ENCODE measurements around the gene CUL3. TPM values are rescaled to one million over a fixed set of nuclear protein-coding genes. Genes with fewer than 3 reads are reported as not detected.

The CUL3 gene
- total RNA-seq, 1 donor from 2014 or later: 33.5 TPM

DNA sequence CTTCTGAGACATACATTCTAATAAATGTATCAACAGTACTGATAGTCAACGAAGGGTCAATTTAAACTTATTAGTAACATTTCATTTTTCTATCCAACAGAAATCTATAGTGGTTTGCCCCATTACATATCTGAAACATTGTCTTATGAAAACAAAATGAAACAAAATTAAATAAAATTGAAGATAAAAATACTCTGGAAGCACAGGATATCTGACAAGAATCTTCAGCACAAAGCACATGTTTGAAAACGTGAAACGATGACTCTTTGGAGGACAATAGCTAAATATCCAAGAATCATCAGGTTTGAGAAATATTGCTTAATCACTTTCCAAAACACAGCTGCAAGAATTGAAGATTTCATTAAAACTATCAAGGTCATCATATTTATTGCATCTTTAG lies 112.3 kb downstream of the CUL3 start:
- H3K4me3 ChIP-seq (ENCODE audit: low read depth, low read length): no peak overlapping the region
- TF ChIP-seq, protein P1, sequence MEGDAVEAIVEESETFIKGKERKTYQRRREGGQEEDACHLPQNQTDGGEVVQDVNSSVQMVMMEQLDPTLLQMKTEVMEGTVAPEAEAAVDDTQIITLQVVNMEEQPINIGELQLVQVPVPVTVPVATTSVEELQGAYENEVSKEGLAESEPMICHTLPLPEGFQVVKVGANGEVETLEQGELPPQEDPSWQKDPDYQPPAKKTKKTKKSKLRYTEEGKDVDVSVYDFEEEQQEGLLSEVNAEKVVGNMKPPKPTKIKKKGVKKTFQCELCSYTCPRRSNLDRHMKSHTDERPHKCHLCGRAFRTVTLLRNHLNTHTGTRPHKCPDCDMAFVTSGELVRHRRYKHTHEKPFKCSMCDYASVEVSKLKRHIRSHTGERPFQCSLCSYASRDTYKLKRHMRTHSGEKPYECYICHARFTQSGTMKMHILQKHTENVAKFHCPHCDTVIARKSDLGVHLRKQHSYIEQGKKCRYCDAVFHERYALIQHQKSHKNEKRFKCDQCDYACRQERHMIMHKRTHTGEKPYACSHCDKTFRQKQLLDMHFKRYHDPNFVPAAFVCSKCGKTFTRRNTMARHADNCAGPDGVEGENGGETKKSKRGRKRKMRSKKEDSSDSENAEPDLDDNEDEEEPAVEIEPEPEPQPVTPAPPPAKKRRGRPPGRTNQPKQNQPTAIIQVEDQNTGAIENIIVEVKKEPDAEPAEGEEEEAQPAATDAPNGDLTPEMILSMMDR (conservative IDR thresholded peaks at IDR 0.05; ENCODE audit: low read depth, low read length): no peak
- no peak for DNase-seq (ENCODE audit: low read depth)

DNA sequence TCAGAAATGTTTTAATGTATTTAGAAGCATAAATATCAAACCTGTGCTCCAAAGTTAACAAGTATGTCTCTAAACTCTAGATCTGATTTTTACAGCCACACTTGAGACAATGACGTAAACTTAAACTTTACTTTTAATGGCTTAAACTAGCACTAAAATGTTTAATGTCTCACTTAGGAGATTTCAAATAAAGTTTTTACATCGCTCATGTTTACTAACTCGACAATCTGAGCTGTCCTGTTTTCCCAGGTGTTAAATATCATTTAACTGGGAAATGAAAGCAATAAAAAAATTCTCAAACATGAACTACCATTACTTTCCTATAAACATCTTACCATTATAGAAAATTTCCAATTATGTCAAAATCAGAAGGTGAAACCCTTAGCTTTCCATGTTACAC lies 113.0 kb downstream of the CUL3 start:
- TF ChIP-seq, protein P1 (conservative IDR thresholded peaks at IDR 0.05; ENCODE audit: low read depth, low read length): no peak
- H3K4me3 ChIP-seq (ENCODE audit: low read depth, low read length): no peak overlapping the region
- no peak for DNase-seq (ENCODE audit: low read depth)

DNA sequence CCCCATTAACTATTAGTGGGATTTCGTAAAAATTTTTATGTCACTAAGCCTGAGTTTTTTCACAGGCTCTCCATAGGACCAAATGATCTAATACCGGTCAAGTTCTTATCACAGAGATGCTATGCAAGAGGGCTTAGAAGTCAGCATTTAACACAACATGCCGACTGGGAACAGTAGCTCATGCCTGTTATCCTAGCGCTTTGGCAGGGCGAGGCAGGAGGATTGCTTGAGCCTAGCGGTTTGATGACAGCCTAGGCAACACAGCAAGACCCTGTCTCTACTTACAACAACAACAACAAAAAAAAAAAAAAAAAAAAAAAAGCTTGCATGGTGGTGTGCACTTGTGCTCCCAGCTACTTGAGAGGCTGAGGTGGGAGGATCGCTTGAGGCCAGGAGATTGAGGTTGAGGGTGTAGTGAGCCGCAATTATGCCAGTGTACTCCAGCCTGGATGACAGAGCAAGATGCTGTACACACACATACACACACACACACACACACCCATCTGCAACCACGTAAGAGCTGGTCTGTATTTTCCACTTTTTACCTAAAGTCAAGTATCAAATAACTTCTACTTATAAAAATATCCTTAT lies 115.7 kb downstream of the CUL3 start:
- no peak overlapping the region for H3K4me3 ChIP-seq (ENCODE audit: low read depth, low read length)
- TF ChIP-seq, protein P1 (conservative IDR thresholded peaks at IDR 0.05; ENCODE audit: low read depth, low read length): no peak
- no peak for DNase-seq (ENCODE audit: low read depth)

DNA sequence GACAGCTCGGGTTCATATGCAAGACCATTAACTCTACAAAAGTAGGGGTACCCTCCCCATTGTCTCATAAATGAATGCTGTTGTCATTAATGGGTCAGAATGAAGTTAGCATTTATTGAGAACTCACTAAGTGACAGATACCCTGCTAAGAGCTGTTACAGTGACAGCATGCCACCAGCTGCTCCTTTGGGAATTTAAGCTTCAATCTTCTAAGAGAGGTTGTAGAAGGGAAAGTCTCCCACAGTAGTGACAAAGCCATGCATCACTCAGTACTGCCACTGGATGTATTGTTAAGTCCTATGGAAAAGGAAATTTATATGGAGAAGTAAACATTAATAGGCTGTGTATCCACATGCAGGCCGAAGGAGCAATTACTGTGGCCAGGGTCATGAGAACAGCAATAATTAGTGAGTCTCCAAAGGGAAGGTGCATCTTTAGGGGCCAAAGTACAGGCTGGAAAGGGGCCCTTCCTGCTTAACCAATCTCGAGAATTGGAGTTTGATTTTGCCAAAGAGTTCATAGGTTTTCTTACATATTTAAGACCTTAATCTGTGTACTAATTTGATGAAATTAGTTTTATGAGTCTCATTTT lies 118.8 kb downstream of the CUL3 start:
- TF ChIP-seq, protein P1 (conservative IDR thresholded peaks at IDR 0.05; ENCODE audit: low read depth, low read length): no peak
- H3K4me3 ChIP-seq (ENCODE audit: low read depth, low read length): no peak overlapping the region
- no peak for DNase-seq (ENCODE audit: low read depth)

DNA sequence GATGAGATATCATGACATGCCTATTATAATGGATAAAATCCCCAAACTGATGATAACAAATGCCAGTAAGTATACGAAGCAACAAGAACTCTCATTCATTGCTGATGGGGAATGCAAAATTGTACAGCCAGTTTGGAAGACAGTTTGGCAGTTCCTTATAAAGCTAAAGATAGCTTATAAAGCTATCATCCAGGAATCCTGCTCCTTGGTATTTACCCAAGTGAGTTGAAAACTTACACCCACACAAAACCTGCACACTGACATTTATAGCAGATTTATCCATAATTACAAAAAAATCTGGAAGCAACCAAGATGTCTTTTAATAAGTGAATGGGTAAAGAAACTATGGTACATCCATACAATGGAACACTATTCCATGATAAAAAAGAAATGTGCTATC lies 123.8 kb downstream of the CUL3 start:
- TF ChIP-seq, protein P1 (conservative IDR thresholded peaks at IDR 0.05; ENCODE audit: low read depth, low read length): no peak
- no peak for DNase-seq (ENCODE audit: low read depth)
- H3K4me3 ChIP-seq (ENCODE audit: low read depth, low read length): no peak overlapping the region

DNA sequence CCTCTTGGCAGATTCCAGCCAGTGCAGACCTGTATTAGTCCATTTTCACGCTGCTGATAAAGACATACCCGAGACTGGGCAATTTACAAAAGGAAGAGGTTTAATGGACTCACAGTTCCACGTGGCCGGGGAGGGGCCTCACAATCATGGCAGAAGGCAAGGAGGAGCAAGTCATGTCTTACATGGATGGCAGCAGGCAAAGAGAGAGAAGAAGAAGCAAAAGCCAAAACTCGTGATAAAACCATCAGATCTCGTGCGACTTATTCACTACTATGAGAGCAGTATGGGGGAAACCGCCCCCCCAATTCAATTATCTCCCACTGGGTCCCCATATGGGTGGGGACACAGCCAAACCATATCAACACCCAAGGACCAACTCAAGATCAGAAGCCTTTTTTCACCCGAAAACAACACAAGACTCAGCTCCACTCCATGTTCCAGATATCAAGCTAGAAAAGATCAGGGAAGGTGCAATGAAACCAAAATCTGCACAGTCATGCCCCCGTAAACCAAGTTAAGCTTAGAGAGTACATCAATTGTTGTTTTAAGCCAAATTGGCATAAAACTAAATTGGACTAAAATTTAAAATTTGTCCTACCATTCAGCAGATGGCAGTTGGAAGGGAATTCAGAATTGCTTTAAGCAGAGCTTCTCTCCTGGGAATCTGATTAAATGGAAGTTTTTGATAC lies 127.6 kb downstream of the CUL3 start:
- no peak overlapping the region for H3K4me3 ChIP-seq (ENCODE audit: low read depth, low read length)
- TF ChIP-seq, protein P1 (conservative IDR thresholded peaks at IDR 0.05; ENCODE audit: low read depth, low read length): no peak
- no peak for DNase-seq (ENCODE audit: low read depth)
